DOHH2 (cell line): ENCODE measurements around the gene KNDC1.

Source experiments
- H3F3A ChIP-seq: fragments of 200-600 bp; sonication (generic), shearing (Covaris generic); 2 replicates; pipeline ENCODE4 v1.6.0; 2016; ENCODE audit warnings: antibody characterized with exemption, mild to moderate bottlenecking; ENCODE audit not compliant: control insufficient read depth, insufficient read depth
- H3K27ac ChIP-seq: fragments of 200-600 bp; sonication (generic); 2 replicates; pipeline ENCODE4 v1.5.1; 2014; ENCODE audit warnings: low read depth, mild to moderate bottlenecking, low read length, moderate library complexity
- H3K27me3 ChIP-seq: fragments of 200-600 bp; sonication (generic); 2 replicates; pipeline ENCODE4 v1.6.1; 2014; ENCODE audit warnings: mild to moderate bottlenecking, low read length, mixed read lengths; ENCODE audit not compliant: control insufficient read depth
- H3K36me3 ChIP-seq: fragments of 200-600 bp; sonication (generic); 2 replicates; pipeline ENCODE4 v1.6.1; 2014; ENCODE audit warnings: mild to moderate bottlenecking, low read length, moderate library complexity, mixed read lengths; ENCODE audit not compliant: control insufficient read depth
- H3K4me1 ChIP-seq: fragments of 200-600 bp; sonication (generic); 2 replicates; pipeline ENCODE4 v1.6.1; 2014; ENCODE audit warnings: mild to moderate bottlenecking, low read length, mixed read lengths; ENCODE audit not compliant: control insufficient read depth
- H3K4me2 ChIP-seq: fragments of 200-600 bp; sonication (generic); 2 replicates; pipeline ENCODE4 v1.6.0; 2014; ENCODE audit warnings: mild to moderate bottlenecking, low read length, moderate library complexity
- H3K4me3 ChIP-seq: fragments of 200-600 bp; sonication (generic); 2 replicates; pipeline ENCODE4 v1.5.1; 2014; ENCODE audit warnings: mild to moderate bottlenecking, low read length, mixed read lengths
- H3K79me2 ChIP-seq: fragments of 200-600 bp; sonication (generic); 2 replicates; pipeline ENCODE4 v1.6.1; 2014; ENCODE audit warnings: mild to moderate bottlenecking, low read length, mixed read lengths; ENCODE audit not compliant: control insufficient read depth
- H3K9me2 ChIP-seq: fragments of 200-600 bp; sonication (generic); replicated peaks from 2 replicates; pipeline ENCODE4 v1.6.1; 2014; ENCODE audit warnings: mild to moderate bottlenecking, low read length, mixed read lengths; ENCODE audit not compliant: control insufficient read depth
- H3K9me3 ChIP-seq: fragments of 200-600 bp; sonication (generic); 2 replicates; pipeline ENCODE4 v1.6.1; 2014; ENCODE audit warnings: antibody characterized with exemption, low read length, mixed read lengths; ENCODE audit not compliant: control insufficient read depth, insufficient read depth
- H4K20me1 ChIP-seq: fragments of 200-600 bp; sonication (generic); 2 replicates; pipeline ENCODE4 v1.6.0; 2014; ENCODE audit warnings: low read depth, mild to moderate bottlenecking, antibody characterized with exemption, low read length, moderate library complexity; ENCODE audit not compliant: control insufficient read depth, insufficient read depth
- EZH2phosphoT487 ChIP-seq: fragments of 200-600 bp; sonication (generic); IDR thresholded peaks from 2 replicates; pipeline ENCODE4 v1.6.1; 2017; ENCODE audit warnings: borderline replicate concordance, mild to moderate bottlenecking, antibody characterized with exemption, low read length, moderate library complexity, mixed read lengths
- TF ChIP-seq, protein P1 (sequence below): fragments of 200-600 bp; sonication (generic); IDR thresholded peaks from one replicate; pipeline ENCODE4 v1.5.1; 2014; ENCODE audit warnings: antibody characterized with exemption, mild to moderate bottlenecking, low read depth, low read length; ENCODE audit not compliant: poor library complexity, severe bottlenecking

KNDC1 gene

DNA sequence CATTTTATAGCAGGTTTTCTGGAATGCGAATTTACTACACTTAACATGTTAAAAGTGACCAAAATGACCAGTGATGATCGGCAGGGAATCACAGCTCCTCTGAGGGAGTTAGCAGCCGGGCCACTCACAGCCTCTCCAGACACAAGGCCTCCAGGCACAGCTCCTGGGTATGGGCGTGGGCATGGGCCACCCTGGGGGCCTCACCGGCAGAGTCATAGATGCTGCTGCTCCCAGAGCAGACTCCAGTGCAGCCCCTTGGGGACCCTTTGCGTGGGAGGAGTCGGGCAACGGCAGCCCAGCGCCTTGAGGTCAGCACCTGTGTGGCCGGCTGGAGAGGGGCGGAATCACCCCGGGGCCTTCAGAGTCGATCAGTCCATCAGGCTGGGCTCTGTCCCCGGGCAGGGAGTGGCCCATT, 8.6 kb downstream of the KNDC1 start:
- Histone ChIP-seq H4K20me1 (no peaks in the 10 kb centered on the region), H3K27me3 (no peaks in the 10 kb centered on the region), H3K9me3 (peaks cover 29% of the 10 kb centered on the region; the same call in 1 of the 2 replicates), H3K79me2 (no peaks in the 10 kb centered on the region), H3K9me2 (no peaks in the 10 kb centered on the region), H3F3A (no peaks in the 10 kb centered on the region), H3K4me3 (no peak overlapping the region), H3K4me2 (no peak overlapping the region), H3K27ac (no peak overlapping the region), H3K36me3 (no peaks in the 10 kb centered on the region), H3K4me1 (no peaks in the 10 kb centered on the region)
- TF ChIP-seq, protein P1, sequence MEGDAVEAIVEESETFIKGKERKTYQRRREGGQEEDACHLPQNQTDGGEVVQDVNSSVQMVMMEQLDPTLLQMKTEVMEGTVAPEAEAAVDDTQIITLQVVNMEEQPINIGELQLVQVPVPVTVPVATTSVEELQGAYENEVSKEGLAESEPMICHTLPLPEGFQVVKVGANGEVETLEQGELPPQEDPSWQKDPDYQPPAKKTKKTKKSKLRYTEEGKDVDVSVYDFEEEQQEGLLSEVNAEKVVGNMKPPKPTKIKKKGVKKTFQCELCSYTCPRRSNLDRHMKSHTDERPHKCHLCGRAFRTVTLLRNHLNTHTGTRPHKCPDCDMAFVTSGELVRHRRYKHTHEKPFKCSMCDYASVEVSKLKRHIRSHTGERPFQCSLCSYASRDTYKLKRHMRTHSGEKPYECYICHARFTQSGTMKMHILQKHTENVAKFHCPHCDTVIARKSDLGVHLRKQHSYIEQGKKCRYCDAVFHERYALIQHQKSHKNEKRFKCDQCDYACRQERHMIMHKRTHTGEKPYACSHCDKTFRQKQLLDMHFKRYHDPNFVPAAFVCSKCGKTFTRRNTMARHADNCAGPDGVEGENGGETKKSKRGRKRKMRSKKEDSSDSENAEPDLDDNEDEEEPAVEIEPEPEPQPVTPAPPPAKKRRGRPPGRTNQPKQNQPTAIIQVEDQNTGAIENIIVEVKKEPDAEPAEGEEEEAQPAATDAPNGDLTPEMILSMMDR, result no peak
- no peak for TF ChIP-seq EZH2phosphoT487

DNA sequence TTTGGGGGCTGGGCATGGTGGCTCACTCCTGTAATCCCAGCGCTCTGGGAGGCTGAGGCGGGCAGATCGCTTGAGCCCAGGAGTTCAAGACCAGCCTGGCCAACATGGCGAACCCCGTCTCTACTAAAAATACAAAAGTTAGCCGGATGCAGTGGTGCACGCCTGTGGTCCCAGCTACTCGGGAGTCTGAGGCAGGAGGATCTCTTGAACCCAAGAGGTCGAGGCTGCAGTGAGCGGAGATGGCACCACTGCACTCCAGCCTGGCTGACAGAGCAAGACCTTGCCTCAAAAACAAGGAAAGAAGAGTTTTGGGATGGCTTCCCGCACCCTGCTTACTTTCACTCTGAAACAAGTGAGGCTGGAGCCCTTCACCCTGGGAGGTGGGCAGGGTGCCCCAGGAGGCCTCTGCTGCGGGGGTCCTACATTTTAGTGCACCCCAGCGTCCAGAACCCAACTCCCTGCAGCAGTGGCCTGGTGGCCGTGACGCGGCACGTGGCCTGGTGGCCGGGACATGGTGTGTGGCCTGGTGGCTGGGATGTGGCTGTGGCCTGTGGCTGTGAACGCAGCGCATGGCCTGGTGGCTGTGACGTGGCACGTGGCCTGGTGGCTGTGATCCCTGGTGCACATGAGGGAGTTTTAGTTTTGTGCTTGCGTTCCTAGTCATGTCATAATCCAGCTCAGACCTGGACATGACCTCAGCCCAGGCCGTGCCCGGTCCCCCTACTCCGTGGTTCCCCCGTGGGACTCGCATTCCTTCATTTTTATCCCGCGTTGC, 9.3 kb downstream of the KNDC1 start:
- Histone ChIP-seq H3K36me3 (no peaks in the 10 kb centered on the region), H3F3A (no peaks in the 10 kb centered on the region), H3K9me3 (peaks cover 34% of the 10 kb centered on the region; the same call in 1 of the 2 replicates), H3K79me2 (no peaks in the 10 kb centered on the region), H3K9me2 (no peaks in the 10 kb centered on the region), H3K4me1 (no peaks in the 10 kb centered on the region), H3K4me3 (no peak overlapping the region), H3K4me2 (no peak overlapping the region), H3K27me3 (no peaks in the 10 kb centered on the region), H4K20me1 (no peaks in the 10 kb centered on the region), H3K27ac (no peak overlapping the region)
- TF ChIP-seq, protein P1, result no peak
- TF ChIP-seq EZH2phosphoT487, result no peak

DNA sequence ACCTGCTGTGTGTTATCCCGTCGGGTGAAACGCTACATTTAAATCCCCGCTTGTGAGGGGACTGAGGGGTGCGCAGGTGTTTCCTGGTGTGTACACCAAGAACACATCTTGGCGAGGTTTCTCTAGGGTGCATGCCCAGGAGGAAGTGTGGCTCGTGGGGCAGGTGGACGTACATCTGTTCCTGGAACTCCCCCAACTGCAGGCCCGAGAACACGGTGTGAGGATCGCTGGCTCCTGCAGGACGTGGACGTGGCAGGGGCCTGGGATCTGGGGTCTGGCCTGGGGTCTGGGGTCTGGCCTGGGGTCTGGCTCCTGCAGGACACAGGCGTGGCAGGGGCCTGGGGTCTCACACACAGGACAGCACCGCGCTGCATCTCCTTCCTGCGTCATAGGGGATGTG, 10.1 kb downstream of the KNDC1 start:
- H3K4me3 ChIP-seq, result no peak overlapping the region
- no peaks in the 10 kb centered on the region for H3K79me2 ChIP-seq
- H3K36me3 ChIP-seq, result no peaks in the 10 kb centered on the region
- H3F3A ChIP-seq, result no peaks in the 10 kb centered on the region
- no peaks in the 10 kb centered on the region for H3K9me2 ChIP-seq
- H3K4me1 ChIP-seq, result no peaks in the 10 kb centered on the region
- H3K27ac ChIP-seq, result no peak overlapping the region
- no peaks in the 10 kb centered on the region for H3K27me3 ChIP-seq
- peaks cover 41% of the 10 kb centered on the region; the same call in 1 of the 2 replicates for H3K9me3 ChIP-seq
- no peak for TF ChIP-seq EZH2phosphoT487
- TF ChIP-seq, protein P1, result no peak
- no peaks in the 10 kb centered on the region for H4K20me1 ChIP-seq
- no peak overlapping the region for H3K4me2 ChIP-seq
